NCI-H2196 treated with DMSO at 0.1 percent for 48 hours (cell line): ENCODE measurements around the gene FAM72A.
"Not testable (repeated sequence)": the region's sequence is repeated elsewhere in the genome, so short reads cannot be mapped to it uniquely, and the experiment has no call there.

ENCODE experiments used
- DNase-seq: peaks from one replicate; lab custom pipeline; 2025; ENCODE audit not compliant: unreplicated experiment; lab: John Stamatoyannopoulos, UW

Gene FAM72A

GRCh38 chr1:206173110-206173719 lies 29.4 kb downstream of the FAM72A start:
- not testable (repeated sequence) for DNase-seq

GRCh38 chr1:206169794-206170193 lies 32.8 kb downstream of the FAM72A start:
- DNase-seq: not testable (repeated sequence)

- DNase-seq: not testable (repeated sequence)
Measured at GRCh38 chr1:206167350-206168029, 35.1 kb downstream of the FAM72A start.

GRCh38 chr1:206145771-206146290 lies 56.8 kb downstream of the FAM72A start:
- no peak for DNase-seq

GRCh38 chr1:206144605-206145004 lies 58.0 kb downstream of the FAM72A start:
- no peak for DNase-seq

GRCh38 chr1:206143537-206144172 lies 59.0 kb downstream of the FAM72A start:
- no peak for DNase-seq

GRCh38 chr1:206142770-206143169 lies 59.9 kb downstream of the FAM72A start:
- DNase-seq: no peak

- DNase-seq: no peak
Measured at GRCh38 chr1:206142011-206142410, 60.6 kb downstream of the FAM72A start.

GRCh38 chr1:206136241-206136640 lies 66.4 kb downstream of the FAM72A start:
- no peak for DNase-seq
